Measurements from ENCODE around the gene ZNF800.

Gene ZNF800

GRCh38 chr7:127392182-127392565, 334 bp downstream of the ZNF800 start:
- Mint-ChIP-seq H3K27ac (no peak overlapping the region), H3K4me3 (peak overlapping the region; percentile 96), H3K27me3 (ENCODE audit: low read depth, poor library complexity) (peaks cover 30% of the 10 kb centered on the region), H3K36me3 (ENCODE audit: low read depth) (peaks cover 29% of the 10 kb centered on the region), H3K9me3 (no peaks in the 10 kb centered on the region), H3K4me1 (peaks cover 32% of the 10 kb centered on the region)
- peak; percentile 69 for DNase-seq
- TF ChIP-seq CTCF (IDR thresholded peaks at IDR 0.05) = no peak

GRCh38 chr7:127391591-127392181, 822 bp downstream of the ZNF800 start:
- H3K36me3 Mint-ChIP-seq (ENCODE audit: low read depth) = peaks cover 29% of the 10 kb centered on the region
- H3K9me3 Mint-ChIP-seq = no peaks in the 10 kb centered on the region
- H3K27ac Mint-ChIP-seq = peak overlapping the region; percentile 55
- peaks cover 30% of the 10 kb centered on the region for H3K27me3 Mint-ChIP-seq (ENCODE audit: low read depth, poor library complexity)
- TF ChIP-seq CTCF (IDR thresholded peaks at IDR 0.05) = no peak
- peaks cover 32% of the 10 kb centered on the region for H3K4me1 Mint-ChIP-seq
- no peak for DNase-seq
- H3K4me3 Mint-ChIP-seq = peak overlapping the region; percentile 96

DNA sequence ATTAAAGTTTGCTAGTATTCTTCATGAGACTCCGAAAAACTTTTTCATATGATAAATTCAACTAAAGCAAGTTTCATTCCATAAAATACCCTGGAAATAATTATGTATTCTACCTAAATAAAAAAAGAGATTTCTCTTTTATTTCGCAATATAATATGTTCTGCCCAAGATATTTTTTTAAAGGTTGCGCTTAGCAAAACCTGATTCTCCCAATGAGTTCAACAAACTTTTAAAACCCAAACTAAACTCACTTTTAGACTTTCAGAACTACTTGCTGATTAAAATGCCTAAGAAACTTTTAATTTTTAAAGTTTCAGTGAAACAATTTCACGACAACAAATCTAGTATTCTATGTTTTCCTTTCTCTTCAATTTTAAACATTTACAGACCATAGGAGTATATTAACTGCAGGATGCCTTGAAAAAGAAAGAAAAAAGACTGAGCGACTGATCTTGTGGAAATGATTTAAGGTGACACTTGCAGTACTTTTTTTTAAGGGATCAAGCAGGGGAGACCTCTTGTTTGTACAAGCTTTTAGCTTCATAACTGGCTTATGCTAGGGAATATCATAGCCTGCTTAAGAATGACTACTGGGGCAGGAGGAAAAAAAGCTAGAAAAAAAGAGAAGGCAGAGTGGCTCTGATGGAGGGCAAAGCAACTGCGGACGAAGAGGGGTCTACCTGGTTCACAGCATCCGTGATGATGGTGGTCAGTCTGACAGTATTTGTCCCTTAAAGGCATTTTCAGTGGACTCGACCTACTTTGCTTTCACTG, 1.5 kb downstream of the ZNF800 start:
- Mint-ChIP-seq H3K9me3 (no peaks in the 10 kb centered on the region), H3K27me3 (ENCODE audit: low read depth, poor library complexity) (peaks cover 25% of the 10 kb centered on the region), H3K27ac (peak overlapping the region; percentile 55), H3K4me3 (peak overlapping the region; percentile 96), H3K36me3 (ENCODE audit: low read depth) (peaks cover 29% of the 10 kb centered on the region), H3K4me1 (peaks cover 32% of the 10 kb centered on the region)
- DNase-seq = no peak
- TF ChIP-seq CTCF (IDR thresholded peaks at IDR 0.05) = no peak

DNA sequence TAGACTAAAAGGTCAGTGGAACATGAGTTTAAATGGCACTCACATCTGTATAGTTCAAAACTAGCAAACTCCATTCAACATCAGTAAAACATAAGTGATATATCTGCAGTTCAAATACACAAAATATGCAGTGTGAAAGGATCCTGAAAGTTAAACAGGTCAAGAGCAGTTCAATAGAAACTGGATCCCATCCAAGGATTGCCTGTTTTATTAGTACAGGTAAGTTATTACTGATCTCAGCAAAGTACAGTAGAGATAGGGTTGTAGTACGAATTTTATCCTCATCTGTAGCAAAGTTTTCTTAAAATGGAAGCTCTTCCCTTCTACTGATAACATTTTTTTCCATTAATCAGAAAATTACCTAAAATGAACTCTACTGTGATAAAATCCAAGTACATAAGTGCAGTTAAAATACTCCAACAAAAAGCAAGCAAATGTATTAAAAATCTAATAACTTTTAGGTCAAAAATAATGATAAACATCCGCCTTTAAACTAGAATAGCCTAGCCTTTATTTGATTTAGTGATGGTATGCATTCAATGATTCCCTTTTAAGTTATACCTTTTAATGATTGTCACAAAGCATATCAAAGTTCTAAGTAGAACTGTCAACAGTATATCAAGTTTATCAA, 2.2 kb downstream of the ZNF800 start:
- no peak overlapping the region for H3K27ac Mint-ChIP-seq
- H3K9me3 Mint-ChIP-seq = no peaks in the 10 kb centered on the region
- peaks cover 18% of the 10 kb centered on the region for H3K27me3 Mint-ChIP-seq (ENCODE audit: low read depth, poor library complexity)
- no peak for DNase-seq
- H3K4me3 Mint-ChIP-seq = peak overlapping the region; percentile 96
- H3K36me3 Mint-ChIP-seq (ENCODE audit: low read depth) = peaks cover 32% of the 10 kb centered on the region
- no peak for TF ChIP-seq CTCF (IDR thresholded peaks at IDR 0.05)
- peaks cover 32% of the 10 kb centered on the region for H3K4me1 Mint-ChIP-seq

GRCh38 chr7:127389321-127389720, 3.2 kb downstream of the ZNF800 start:
- TF ChIP-seq CTCF (IDR thresholded peaks at IDR 0.05) = no peak
- no peak overlapping the region for H3K4me3 Mint-ChIP-seq
- no peaks in the 10 kb centered on the region for H3K9me3 Mint-ChIP-seq
- peaks cover 40% of the 10 kb centered on the region for H3K36me3 Mint-ChIP-seq (ENCODE audit: low read depth)
- H3K27me3 Mint-ChIP-seq (ENCODE audit: low read depth, poor library complexity) = peaks cover 11% of the 10 kb centered on the region
- H3K4me1 Mint-ChIP-seq = peaks cover 32% of the 10 kb centered on the region
- no peak for DNase-seq
- no peak overlapping the region for H3K27ac Mint-ChIP-seq

Measured in nephron progenitor cell (in vitro differentiated cells).